IMR-90 (cell line): ENCODE data around the gene OR5A1. TPM values are rescaled to one million over a fixed set of nuclear protein-coding genes. Genes with fewer than 3 reads are reported as not detected.

ENCODE experiments used
- ATAC-seq: fragments of 200-7000 bp; cut with Tn5 transposase; 2 replicates; pipeline ENCODE4 v1.9.1; 2020; ENCODE audit warnings: low read depth, mild to moderate bottlenecking, moderate library complexity
- BruUV-seq: library from RNA; stranded (reverse); fragments of 400-500 nt; replicated peaks from 2 replicates; lab custom pipeline; 2021; lab: Mats Ljungman, UMichigan
- CTCF ChIA-PET: fragments of 300-600 bp; formaldehyde crosslinking; extraction: SDS; loops from one replicate; lab custom pipeline; 2021; ENCODE audit warnings: antibody characterized with exemption; lab: Yijun Ruan, JAX
- POLR2A ChIA-PET: fragments of 300-600 bp; sonication (Branson Sonifier 250); formaldehyde crosslinking; loops from one replicate; lab custom pipeline; 2022; ENCODE audit warnings: antibody characterized with exemption; ENCODE audit not compliant: unreplicated experiment; lab: Charles Lee
- DNase-seq: peaks from one replicate; pipeline ENCODE4 v3.0.0; 2013
- H2AFZ ChIP-seq: replicated peaks from 2 replicates; pipeline ENCODE3; 2013; ENCODE audit warnings: low read length, mild to moderate bottlenecking; ENCODE audit not compliant: poor library complexity
- H2AK5ac ChIP-seq: 2 replicates; pipeline ENCODE4 v1.6.1; 2013; ENCODE audit warnings: low read depth, low read length, inconsistent platforms
- H2AK9ac ChIP-seq: replicated peaks from 2 replicates; pipeline ENCODE3; 2013; ENCODE audit warnings: mild to moderate bottlenecking, low read depth, low read length, moderate library complexity; ENCODE audit not compliant: poor library complexity
- H2BK120ac ChIP-seq: 2 replicates; pipeline ENCODE4 v1.6.1; 2013; ENCODE audit warnings: low read depth, low read length, inconsistent platforms
- H2BK15ac ChIP-seq: 3 replicates; pipeline ENCODE4 v1.6.1; 2013; ENCODE audit warnings: low read depth, low read length, inconsistent platforms
- H2BK20ac ChIP-seq: 2 replicates; pipeline ENCODE4 v1.6.1; 2013; ENCODE audit warnings: low read depth, mild to moderate bottlenecking, inconsistent platforms, low read length, moderate library complexity
- H2BK5ac ChIP-seq: 2 replicates; pipeline ENCODE4 v1.6.1; 2013; ENCODE audit warnings: mild to moderate bottlenecking, low read depth, low read length, inconsistent platforms; ENCODE audit not compliant: poor library complexity, severe bottlenecking
- H3K14ac ChIP-seq: replicated peaks from 2 replicates; pipeline ENCODE4 v1.6.1; 2013; ENCODE audit warnings: low read depth, low read length, inconsistent platforms
- H3K18ac ChIP-seq: 2 replicates; pipeline ENCODE4 v1.6.1; 2013; ENCODE audit warnings: low read depth, low read length, control low read depth
- H3K23ac ChIP-seq: 2 replicates; pipeline ENCODE4 v1.6.1; 2013; ENCODE audit warnings: low read depth, low read length, inconsistent platforms
- H3K27ac ChIP-seq: 2 replicates; pipeline ENCODE4 v1.5.1; 2013; ENCODE audit warnings: mild to moderate bottlenecking, control low read depth, low read length; ENCODE audit not compliant: insufficient read depth
- H3K27me3 ChIP-seq: 2 replicates; pipeline ENCODE4 v1.6.1; 2013; ENCODE audit warnings: low read length; ENCODE audit not compliant: control insufficient read depth, insufficient read depth
- H3K36me3 ChIP-seq: 2 replicates; pipeline ENCODE4 v1.6.1; 2013; ENCODE audit warnings: low read length, mixed read lengths; ENCODE audit not compliant: control insufficient read depth, insufficient read depth
- H3K4ac ChIP-seq: 2 replicates; pipeline ENCODE4 v1.6.1; 2013; ENCODE audit warnings: low read depth, low read length, inconsistent platforms
- H3K4me1 ChIP-seq: 2 replicates; pipeline ENCODE4 v1.6.1; 2013; ENCODE audit warnings: low read length, mixed read lengths; ENCODE audit not compliant: control insufficient read depth, insufficient read depth
- H3K4me2 ChIP-seq: 2 replicates; pipeline ENCODE4 v1.6.1; 2013; ENCODE audit warnings: low read depth, mild to moderate bottlenecking, control low read depth, low read length, moderate library complexity
- H3K4me3 ChIP-seq: 2 replicates; pipeline ENCODE4 v1.5.1; 2013; ENCODE audit warnings: low read depth, mild to moderate bottlenecking, control low read depth, low read length, moderate library complexity; ENCODE audit not compliant: insufficient read depth
- H3K56ac ChIP-seq: 2 replicates; pipeline ENCODE4 v1.6.1; 2013; ENCODE audit warnings: low read length, inconsistent platforms; ENCODE audit not compliant: insufficient read depth; ENCODE audit errors: extremely low read depth
- H3K79me1 ChIP-seq, 2 experiments: 2 replicates each; pipeline ENCODE4 v1.6.1; 2013; ENCODE audit warnings: low read length in 2 of 2, inconsistent platforms in 1 of 2, low read depth in 1 of 2
- H3K9ac ChIP-seq: 2 replicates; pipeline ENCODE4 v1.6.1; 2013; ENCODE audit warnings: low read depth, low read length, control low read depth
- H3K9me1 ChIP-seq: 2 replicates; pipeline ENCODE4 v1.6.1; 2013; ENCODE audit warnings: low read length, inconsistent platforms; ENCODE audit not compliant: insufficient read depth
- H3K9me3 ChIP-seq: 2 replicates; pipeline ENCODE4 v1.6.1; 2013; ENCODE audit warnings: low read length; ENCODE audit not compliant: control insufficient read depth, insufficient read depth
- H4K20me1 ChIP-seq: 2 replicates; pipeline ENCODE4 v1.6.1; 2013; ENCODE audit warnings: low read length, inconsistent platforms; ENCODE audit not compliant: insufficient read depth
- H4K5ac ChIP-seq: 2 replicates; pipeline ENCODE4 v1.6.1; 2013; ENCODE audit warnings: mild to moderate bottlenecking, low read depth, low read length, control low read depth
- H4K8ac ChIP-seq, 2 experiments: 2 replicates each; pipeline ENCODE4 v1.6.1; 2013; ENCODE audit warnings: low read depth in 2 of 2, low read length in 2 of 2, control low read depth in 1 of 2, inconsistent platforms in 1 of 2
- H4K91ac ChIP-seq: 2 replicates; pipeline ENCODE4 v1.6.1; 2013; ENCODE audit warnings: low read depth, low read length, inconsistent platforms; ENCODE audit not compliant: insufficient read depth
- BHLHE40 ChIP-seq: fragments of 150-350 bp; IDR thresholded peaks from 2 replicates; pipeline ENCODE4 v1.6.1; 2016; ENCODE audit warnings: mild to moderate bottlenecking, low read depth, low read length
- CEBPB ChIP-seq: IDR thresholded peaks from 2 replicates; pipeline ENCODE4 v1.6.1; 2012; ENCODE audit warnings: low read depth, low read length, improper control_type of control experiment
- CHD1 ChIP-seq: IDR thresholded peaks from 2 replicates; pipeline ENCODE4 v1.6.1; 2012; ENCODE audit warnings: low read depth, low read length, improper control_type of control experiment
- FOS ChIP-seq: fragments of 150-350 bp; IDR thresholded peaks from 2 replicates; pipeline ENCODE4 v1.6.1; 2016; ENCODE audit warnings: low read depth, low read length
- MAFK ChIP-seq: IDR thresholded peaks from 2 replicates; pipeline ENCODE4 v1.6.1; 2012; ENCODE audit warnings: low read depth, low read length, improper control_type of control experiment
- MAZ ChIP-seq: IDR thresholded peaks from 2 replicates; pipeline ENCODE4 v1.6.1; 2012; ENCODE audit warnings: low read depth, mild to moderate bottlenecking, low read length, improper control_type of control experiment, moderate library complexity, borderline replicate concordance
- MXI1 ChIP-seq: IDR thresholded peaks from 2 replicates; pipeline ENCODE4 v1.6.1; 2012; ENCODE audit warnings: low read depth, mild to moderate bottlenecking, low read length, moderate library complexity, borderline replicate concordance
- NFE2L2 ChIP-seq: fragments of 150-350 bp; IDR thresholded peaks from 2 replicates; pipeline ENCODE4 v1.6.1; 2016; ENCODE audit warnings: low read depth, mild to moderate bottlenecking, low read length
- POLR2A ChIP-seq: IDR thresholded peaks from 2 replicates; pipeline ENCODE4 v1.6.1; 2012; ENCODE audit warnings: mild to moderate bottlenecking, low read depth, low read length
- RAD21 ChIP-seq: IDR thresholded peaks from 2 replicates; pipeline ENCODE4 v1.6.1; 2012; ENCODE audit warnings: low read length, improper control_type of control experiment
- RCOR1 ChIP-seq: IDR thresholded peaks from 2 replicates; pipeline ENCODE4 v1.6.1; 2012; ENCODE audit warnings: mild to moderate bottlenecking, low read length, improper control_type of control experiment; ENCODE audit not compliant: insufficient replicate concordance
- RFX5 ChIP-seq: IDR thresholded peaks from 2 replicates; pipeline ENCODE4 v1.8.0; 2012; ENCODE audit warnings: low read depth, mild to moderate bottlenecking, low read length, moderate library complexity
- SMC3 ChIP-seq: fragments of 150-350 bp; IDR thresholded peaks from 2 replicates; pipeline ENCODE4 v1.6.1; 2016; ENCODE audit warnings: low read depth, mild to moderate bottlenecking, antibody characterized with exemption, low read length, moderate library complexity
- WGBS, 2 experiments: methylation state at CpG; one replicate each; pipeline versions ENCODE4 v1.1.5 to v1.1.7; 2013; ENCODE audit warnings: missing lambda C conversion rate in 2 of 2; ENCODE audit not compliant: insufficient read length in 1 of 2; ENCODE audit errors: extremely low coverage in 2 of 2; 5-methylcytosine and 5-hydroxymethylcytosine counted together
- dilution Hi-C: fragments of 300-500 bp; cut with HindIII; formaldehyde crosslinking; loops from one replicate; pipeline ENCODE4 v1.14.3; 2018; ENCODE audit warnings: low sequenced_read_pairs; ENCODE audit not compliant: unreplicated experiment
- in situ Hi-C: fragments of 300-500 bp; cut with MboI; formaldehyde crosslinking; loops from 3 replicates; pipeline ENCODE4 v1.14.3; 2019; ENCODE audit warnings: low sequenced_read_pairs, inconsistent platforms, mixed read lengths
- intact Hi-C: fragments of 100-400 bp; cut with micrococcal nuclease; formaldehyde crosslinking; loops from 2 replicates; pipeline ENCODE4 v1.10.0; 2022
- polyA plus RNA-seq, 3 experiments: library from polyadenylated mRNA; depleted of rRNA; stranded (reverse); fragments of >200 nt; gene quantifications; 2 replicates each; pipeline ENCODE4 v1.2.3, GENCODE V29; 2012; ENCODE audit warnings: low replicate concordance in 1 of 3
- total RNA-seq: library from RNA; depleted of rRNA; stranded (reverse); fragments of >200 nt; gene quantifications from 2 replicates; pipeline ENCODE4 v1.2.3, GENCODE V29; 2012
- TF ChIP-seq, protein P1 (sequence below): fragments of 150-350 bp; IDR thresholded peaks from 2 replicates; pipeline ENCODE4 v1.6.1; 2016; ENCODE audit warnings: low read depth, mild to moderate bottlenecking, low read length, moderate library complexity, borderline replicate concordance
- TF ChIP-seq, protein P2 (sequence below): conservative IDR thresholded peaks from 2 replicates; pipeline ENCODE4 v1.5.1; 2012; ENCODE audit warnings: mild to moderate bottlenecking, low read depth, low read length, improper control_type of control experiment
- TF ChIP-seq, protein P3 (sequence below): fragments of 150-350 bp; IDR thresholded peaks from 2 replicates; pipeline ENCODE4 v1.6.1; 2017; ENCODE audit warnings: mild to moderate bottlenecking, antibody characterized with exemption, low read length, low read depth

OR5A1 gene
- total and polyA plus RNA-seq, 2 of the 4 experiments (the other 2 are of a cell fraction), result not detected

DNA sequence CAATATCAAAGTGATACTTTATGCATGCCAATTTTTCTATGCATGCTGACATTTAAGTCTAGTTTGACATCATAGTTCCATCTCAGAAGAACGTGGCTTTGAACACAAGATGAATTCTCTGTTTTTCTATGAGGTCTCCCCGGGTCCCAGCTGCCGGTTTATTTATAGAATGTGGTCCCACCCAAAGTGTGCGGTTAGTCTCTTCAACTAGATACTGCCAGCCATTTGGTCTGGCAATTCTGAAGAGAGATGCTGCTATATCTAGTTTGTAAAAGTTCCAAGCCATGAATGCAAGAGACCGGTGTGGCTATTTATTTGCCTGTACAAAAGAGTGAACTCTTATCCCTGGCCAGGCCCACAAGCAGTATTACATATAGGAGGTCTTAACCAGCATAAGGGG is 19.2 kb upstream of the OR5A1 start:
- H3K4me3 ChIP-seq, result no peak overlapping the region
- H3K9me1 ChIP-seq, result no peaks in the 10 kb centered on the region; the same call in 1 of the 2 replicates
- no peak overlapping the region for H2BK15ac ChIP-seq
- H3K18ac ChIP-seq, result no peak overlapping the region
- dilution Hi-C loops, result no loop called here
- ChIA-PET POLR2A (no interaction called here), CTCF (no interaction called here)
- H4K5ac ChIP-seq, result no peak overlapping the region
- H2BK20ac ChIP-seq, result no peak overlapping the region
- in situ Hi-C loops, result no loop called here
- no peaks in the 10 kb centered on the region for H3K4me1 ChIP-seq
- no peak overlapping the region for H4K91ac ChIP-seq
- no peak overlapping the region for H3K4me2 ChIP-seq
- H3K36me3 ChIP-seq, result no peaks in the 10 kb centered on the region
- H4K8ac ChIP-seq, result no peak overlapping the region
- no peak overlapping the region for H2AK9ac ChIP-seq
- H4K20me1 ChIP-seq, result no peaks in the 10 kb centered on the region
- H3K79me1 ChIP-seq, result no peaks in the 10 kb centered on the region
- DNase-seq, result no peak
- H3K9me3 ChIP-seq, result no peaks in the 10 kb centered on the region
- H3K27me3 ChIP-seq, result 0 out of 2 replicates have a peak, but pooled peaks cover under 1% of the 10 kb centered on the region
- no peak overlapping the region for H3K4ac ChIP-seq
- no peak overlapping the region for H3K27ac ChIP-seq
- H3K23ac ChIP-seq, result no peak overlapping the region
- WGBS, 2 experiments, result no CpG with 5 or more reads among the region's 5 CpGs
- no TSS peak for BruUV-seq
- no peak overlapping the region for H2AK5ac ChIP-seq
- H2BK120ac ChIP-seq, result no peak overlapping the region
- H2BK5ac ChIP-seq, result no peak overlapping the region
- H2AFZ ChIP-seq, result no peak overlapping the region
- H3K56ac ChIP-seq, result no peak overlapping the region
- ATAC-seq, result no peak
- TF ChIP-seq CHD1, result no peak
- TF ChIP-seq MAZ, result no peak
- TF ChIP-seq, protein P1, sequence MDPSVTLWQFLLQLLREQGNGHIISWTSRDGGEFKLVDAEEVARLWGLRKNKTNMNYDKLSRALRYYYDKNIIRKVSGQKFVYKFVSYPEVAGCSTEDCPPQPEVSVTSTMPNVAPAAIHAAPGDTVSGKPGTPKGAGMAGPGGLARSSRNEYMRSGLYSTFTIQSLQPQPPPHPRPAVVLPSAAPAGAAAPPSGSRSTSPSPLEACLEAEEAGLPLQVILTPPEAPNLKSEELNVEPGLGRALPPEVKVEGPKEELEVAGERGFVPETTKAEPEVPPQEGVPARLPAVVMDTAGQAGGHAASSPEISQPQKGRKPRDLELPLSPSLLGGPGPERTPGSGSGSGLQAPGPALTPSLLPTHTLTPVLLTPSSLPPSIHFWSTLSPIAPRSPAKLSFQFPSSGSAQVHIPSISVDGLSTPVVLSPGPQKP, result no peak
- no peak for TF ChIP-seq NFE2L2
- no peak for TF ChIP-seq RAD21
- no peak for TF ChIP-seq CEBPB
- no peak for TF ChIP-seq BHLHE40
- TF ChIP-seq MAFK, result no peak
- no peak for TF ChIP-seq RFX5
- TF ChIP-seq FOS, result no peak
- TF ChIP-seq, protein P2, sequence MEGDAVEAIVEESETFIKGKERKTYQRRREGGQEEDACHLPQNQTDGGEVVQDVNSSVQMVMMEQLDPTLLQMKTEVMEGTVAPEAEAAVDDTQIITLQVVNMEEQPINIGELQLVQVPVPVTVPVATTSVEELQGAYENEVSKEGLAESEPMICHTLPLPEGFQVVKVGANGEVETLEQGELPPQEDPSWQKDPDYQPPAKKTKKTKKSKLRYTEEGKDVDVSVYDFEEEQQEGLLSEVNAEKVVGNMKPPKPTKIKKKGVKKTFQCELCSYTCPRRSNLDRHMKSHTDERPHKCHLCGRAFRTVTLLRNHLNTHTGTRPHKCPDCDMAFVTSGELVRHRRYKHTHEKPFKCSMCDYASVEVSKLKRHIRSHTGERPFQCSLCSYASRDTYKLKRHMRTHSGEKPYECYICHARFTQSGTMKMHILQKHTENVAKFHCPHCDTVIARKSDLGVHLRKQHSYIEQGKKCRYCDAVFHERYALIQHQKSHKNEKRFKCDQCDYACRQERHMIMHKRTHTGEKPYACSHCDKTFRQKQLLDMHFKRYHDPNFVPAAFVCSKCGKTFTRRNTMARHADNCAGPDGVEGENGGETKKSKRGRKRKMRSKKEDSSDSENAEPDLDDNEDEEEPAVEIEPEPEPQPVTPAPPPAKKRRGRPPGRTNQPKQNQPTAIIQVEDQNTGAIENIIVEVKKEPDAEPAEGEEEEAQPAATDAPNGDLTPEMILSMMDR, result no peak
- no peak for TF ChIP-seq RCOR1
- TF ChIP-seq SMC3, result no peak
- TF ChIP-seq POLR2A, result no peak
- TF ChIP-seq, protein P3, sequence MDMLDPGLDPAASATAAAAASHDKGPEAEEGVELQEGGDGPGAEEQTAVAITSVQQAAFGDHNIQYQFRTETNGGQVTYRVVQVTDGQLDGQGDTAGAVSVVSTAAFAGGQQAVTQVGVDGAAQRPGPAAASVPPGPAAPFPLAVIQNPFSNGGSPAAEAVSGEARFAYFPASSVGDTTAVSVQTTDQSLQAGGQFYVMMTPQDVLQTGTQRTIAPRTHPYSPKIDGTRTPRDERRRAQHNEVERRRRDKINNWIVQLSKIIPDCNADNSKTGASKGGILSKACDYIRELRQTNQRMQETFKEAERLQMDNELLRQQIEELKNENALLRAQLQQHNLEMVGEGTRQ, result no peak
- no peak for TF ChIP-seq MXI1
- H3K14ac ChIP-seq, result no peak overlapping the region
- no peak overlapping the region for H3K9ac ChIP-seq
- intact Hi-C loops, result no loop called here
